Measurements from ENCODE around the gene SORCS2.

- TF ChIP-seq TAF1 (IDR thresholded peaks at IDR 0.05; ENCODE audit: borderline replicate concordance, insufficient read depth, low read length) (no peak), SIN3A (IDR thresholded peaks at IDR 0.05; ENCODE audit: borderline replicate concordance, insufficient read depth, low read length) (no peak), POLR2AphosphoS5 (IDR thresholded peaks at IDR 0.05; ENCODE audit: low read depth, low read length) (no peak)
Observed at GRCh38 chr4:7699825-7700224, 507.5 kb downstream of the SORCS2 start.

Measured in PFSK-1 (cell line).